Activated CD4-positive, alpha-beta T cell treated with anti-CD3 and anti-CD28 coated beads, Interleukin-2, amount 50 U/mL, for 24 hours (primary cell): ENCODE measurements around the gene SLAMF1.
"Not testable (repeated sequence)": the region's sequence is repeated elsewhere in the genome, so short reads cannot be mapped to it uniquely, and the experiment has no call there.

ENCODE experiments used
- DNase-seq, 2 donors: peaks; one replicate each; pipeline ENCODE4 v3.0.0-alpha.2; 2020; ENCODE audit warnings: low read depth in 1 of 2, low spot score in 1 of 2

The SLAMF1 gene

DNA sequence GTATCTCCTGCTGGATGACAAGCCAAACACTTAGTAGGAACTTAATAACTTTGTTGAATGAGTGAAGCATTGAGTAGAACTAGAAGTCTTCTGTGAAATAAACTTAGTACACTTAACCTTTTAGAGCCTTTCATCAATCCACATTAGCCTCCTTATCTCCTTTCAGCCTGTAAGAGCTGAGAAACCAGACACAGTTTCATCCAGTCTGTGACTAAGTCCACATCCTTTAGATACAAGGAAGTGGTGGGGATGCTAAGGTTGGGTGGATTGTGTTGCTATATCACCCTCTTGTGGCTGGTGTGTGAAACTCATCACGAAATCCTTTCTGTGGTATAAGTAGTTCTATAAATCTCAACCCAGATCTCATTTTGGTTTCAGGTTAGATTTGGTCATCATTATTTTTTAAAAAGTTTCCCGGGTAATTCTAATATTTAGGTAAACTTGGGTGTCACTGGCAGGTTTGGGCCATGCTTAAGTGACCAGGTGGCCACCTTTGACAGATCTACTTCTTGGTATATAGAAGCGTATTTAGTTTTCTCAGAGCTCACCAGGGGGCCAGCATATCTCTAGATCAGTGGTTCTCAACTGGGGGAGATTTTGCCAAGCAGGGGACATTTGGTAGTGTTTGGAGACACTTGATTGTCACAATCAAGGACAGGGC is 39.7 kb downstream of the SLAMF1 start:
- DNase-seq, result peak in 1 of 2 donors; percentile 68

DNA sequence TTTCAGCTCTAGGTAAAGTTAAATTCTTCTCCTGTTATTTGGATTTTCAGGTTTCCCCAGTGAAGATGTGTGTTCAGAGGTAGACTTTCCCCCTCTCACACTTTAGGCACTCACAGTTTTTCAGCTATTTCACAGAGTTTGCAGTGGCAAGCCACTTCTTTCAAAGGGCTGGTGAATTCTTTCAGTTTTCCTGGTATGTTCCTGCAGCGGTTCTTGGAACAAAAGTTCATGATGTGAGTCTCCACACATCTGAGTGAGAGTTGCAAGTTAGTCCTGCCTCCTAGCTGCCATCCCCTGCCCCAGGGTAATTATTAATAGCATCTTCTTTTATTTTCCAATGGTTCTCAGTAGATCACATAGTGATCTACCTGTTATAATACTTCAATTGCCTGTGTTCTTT is 40.2 kb downstream of the SLAMF1 start:
- DNase-seq, result no peak

DNA sequence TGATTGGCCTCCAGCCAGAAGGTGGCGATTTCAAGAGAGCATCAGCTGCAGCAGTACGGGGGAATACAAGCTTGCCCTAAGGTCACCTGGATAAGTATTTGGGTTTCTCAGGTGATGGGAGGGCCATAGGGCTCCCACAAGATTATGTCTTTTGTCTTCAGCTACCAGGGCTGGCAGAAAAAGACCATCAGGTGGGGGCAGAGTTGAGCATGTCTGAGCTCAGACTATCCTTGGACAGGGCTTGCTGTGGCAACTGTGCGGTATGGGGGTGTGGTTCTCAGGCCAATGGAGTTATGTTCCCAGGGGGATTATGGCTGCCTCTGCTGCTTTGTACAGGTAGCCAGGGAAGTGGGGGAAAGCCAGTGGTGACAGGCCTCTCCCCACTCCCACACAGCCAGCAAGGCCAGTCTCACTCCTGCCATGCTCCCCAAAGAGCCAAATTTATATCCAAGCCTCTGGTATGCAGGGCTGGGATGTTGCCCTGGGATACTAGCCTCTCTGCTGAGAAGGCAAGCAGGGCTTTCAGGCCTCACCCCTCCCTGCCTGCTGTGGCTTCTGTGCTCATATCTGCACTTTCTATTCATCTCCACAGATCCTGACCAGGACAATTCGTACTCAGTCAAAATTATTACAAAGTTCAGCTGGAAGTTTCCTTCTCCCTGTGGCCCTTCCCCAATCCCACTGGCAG is 40.9 kb downstream of the SLAMF1 start:
- DNase-seq, result no peak

DNA sequence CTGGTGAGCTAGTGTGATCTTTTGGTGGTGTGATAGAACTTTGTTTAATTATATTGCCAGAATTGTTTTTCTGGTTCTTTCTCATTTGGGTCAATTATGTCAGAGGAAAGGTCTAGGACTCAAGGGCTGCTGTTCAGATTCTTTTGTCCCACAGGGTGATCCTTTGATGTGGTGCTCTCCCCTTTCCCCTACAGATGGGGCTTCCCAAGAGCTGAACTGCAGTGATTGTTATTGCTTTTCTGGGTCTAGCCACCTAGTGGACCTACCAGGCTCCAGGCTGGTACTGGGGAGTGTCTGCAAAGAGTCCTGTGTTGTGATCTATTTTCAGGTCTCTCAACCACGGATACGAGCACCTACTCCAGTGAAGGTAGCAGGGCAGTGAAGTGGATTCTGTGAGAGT is 41.6 kb downstream of the SLAMF1 start:
- no peak for DNase-seq

DNA sequence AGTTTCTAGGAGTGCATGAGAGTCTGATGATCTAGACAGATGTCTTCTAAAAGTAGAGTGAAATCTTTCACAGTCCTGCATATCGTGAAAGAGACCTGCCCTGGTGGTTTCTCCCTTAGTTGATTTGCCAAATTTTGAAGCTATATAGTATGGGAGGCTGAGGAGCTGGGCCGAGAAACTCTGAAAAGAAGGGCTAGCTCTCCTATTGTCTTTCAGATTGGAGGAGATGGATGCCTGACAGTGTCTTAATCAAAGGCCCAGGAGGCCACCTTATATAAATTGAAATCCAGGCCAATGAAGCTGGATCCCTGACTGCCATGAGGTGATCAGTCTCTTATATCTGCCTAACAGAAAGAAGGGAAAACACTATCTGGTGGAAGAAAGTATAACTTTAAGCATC is 49.1 kb downstream of the SLAMF1 start:
- DNase-seq, result no peak

DNA sequence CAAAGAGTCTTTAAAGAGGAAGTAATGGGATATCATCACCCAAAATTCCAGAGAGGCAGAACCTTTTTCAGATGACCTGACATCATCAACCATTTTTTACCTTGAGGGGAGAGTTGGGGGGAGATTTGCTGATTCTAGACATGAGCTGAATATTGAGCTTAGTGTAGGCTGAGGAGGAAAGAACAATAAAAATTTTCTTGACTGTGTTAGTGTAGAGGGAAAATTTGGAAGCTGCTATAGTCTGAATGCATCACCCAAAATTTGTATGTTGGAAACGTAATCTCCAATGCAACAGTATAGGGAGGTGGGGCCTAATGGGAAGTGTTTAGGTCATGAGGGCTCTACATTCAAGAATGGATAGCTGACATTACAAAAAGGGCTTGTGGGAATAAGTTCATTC is 49.8 kb downstream of the SLAMF1 start:
- no peak for DNase-seq

DNA sequence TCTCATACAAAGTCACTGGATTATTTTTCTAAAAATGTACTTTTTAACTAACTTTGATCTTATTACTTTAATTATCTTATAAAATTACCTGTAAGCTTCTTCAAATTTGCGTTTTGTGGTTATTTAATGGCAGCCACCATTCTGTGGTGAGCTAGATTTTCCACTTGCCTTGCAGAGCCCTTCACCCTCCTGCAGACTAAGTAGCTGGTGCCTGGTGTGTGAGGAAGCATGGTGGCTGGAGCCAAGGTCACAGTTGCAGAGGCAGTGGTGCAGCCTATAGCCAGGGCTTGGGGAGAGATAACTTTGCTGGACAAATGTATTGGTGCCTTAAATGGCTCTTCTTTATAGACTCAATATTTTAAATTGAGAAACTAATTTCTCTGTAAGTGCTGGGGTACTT is 56.4 kb downstream of the SLAMF1 start:
- no peak for DNase-seq

DNA sequence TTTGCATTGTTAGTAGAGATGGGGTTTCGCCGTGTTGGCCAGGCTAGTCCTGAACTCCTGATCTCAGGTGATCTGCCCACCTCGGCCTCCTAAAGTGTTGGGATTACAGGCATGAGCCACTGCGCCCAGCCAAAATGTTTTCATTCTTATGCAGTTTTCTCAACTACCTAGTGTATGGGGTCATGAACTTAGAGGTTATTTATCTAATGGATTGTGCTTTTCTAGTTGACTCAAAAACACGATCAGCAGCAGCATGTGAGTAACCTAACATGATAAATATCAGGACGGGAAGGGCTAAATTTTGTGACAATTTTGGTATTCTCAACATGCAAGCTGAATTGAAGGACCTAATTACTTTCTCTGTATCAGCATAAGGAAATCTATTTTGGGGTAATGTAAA is 58.4 kb downstream of the SLAMF1 start:
- DNase-seq, result no peak

DNA sequence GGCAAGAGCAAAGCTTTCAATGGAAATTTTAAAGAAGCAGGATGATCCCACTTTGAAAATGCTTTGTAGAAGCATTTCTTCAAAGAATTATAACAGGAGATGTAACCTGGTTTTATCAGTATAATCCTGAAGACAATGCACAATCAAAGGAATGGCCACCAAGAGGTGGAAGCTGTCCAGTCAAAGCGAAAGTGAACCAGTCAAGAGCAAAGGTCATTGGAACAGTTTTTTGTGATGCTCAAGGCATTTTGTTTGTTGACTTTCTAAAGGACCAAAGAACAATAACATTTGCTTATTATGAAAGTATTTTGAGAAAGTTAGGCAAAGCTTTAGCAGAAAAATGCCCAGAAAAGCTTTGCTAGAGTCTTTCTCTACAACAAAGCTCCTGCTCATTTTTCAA is 62.1 kb downstream of the SLAMF1 start:
- DNase-seq, result no peak

DNA sequence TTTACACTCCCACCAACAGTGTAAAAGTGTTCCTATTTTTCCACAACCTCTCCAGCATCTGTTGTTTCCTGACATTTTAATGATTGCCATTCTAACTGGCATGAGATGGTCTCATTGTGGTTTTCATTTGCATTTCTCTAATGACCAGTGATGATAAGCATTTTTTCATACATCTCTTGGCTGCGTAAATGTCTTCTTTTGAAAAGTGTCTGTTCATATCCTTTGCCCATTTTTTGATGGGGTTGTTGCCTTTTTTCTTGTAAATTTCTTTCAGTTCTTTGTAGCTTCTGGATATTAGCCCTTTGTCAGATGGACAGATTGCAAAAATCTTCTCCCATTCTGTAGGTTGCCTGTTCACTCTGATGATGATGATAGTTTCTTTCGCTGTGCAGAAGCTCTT is 63.9 kb downstream of the SLAMF1 start:
- DNase-seq, result not testable (repeated sequence)

DNA sequence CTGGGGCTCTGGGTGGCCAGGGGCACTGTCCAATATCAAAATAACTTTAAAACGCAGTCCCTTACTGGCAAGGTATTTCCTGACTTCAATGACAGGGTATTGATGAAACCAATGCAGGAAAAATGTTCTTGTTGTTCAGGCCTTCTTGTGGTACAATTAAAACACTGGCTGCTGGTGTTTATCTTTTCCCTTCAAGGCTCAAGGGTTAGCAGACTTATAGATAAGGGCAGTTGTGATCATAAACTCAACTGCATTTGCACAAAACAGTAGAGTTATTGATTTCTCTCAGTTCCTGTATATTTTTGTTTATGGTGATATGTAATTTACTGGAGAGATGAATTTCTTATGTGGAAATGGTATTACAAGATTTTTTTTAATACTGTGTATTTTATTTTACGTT is 64.9 kb downstream of the SLAMF1 start:
- no peak for DNase-seq

DNA sequence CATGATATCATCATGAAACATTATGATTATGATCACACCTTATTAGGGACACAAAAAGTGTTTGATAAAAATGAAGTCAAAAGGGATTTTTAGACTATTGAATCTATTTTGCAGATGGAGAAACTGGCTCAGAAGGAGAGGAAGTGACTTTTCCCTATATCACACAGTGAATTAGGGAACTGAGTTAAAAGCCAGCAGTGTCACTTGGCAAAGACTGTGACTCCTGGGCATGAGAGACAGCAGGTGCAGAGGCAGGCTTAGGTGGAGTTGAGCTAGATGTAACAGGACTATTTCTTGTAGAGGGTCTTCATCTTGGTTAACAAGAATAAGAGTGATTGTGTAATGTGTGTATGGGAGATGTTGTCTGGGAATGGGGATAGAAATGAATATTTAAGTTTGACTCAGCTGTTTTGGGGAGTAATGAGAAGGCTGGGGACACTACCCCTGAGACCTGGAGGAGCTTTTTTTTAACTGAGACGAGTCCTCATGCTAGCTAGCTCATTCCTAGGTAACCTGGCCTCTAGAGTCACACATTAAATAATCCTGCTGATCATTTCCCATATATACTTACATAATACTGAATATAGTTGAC is 66.5 kb downstream of the SLAMF1 start:
- no peak for DNase-seq

DNA sequence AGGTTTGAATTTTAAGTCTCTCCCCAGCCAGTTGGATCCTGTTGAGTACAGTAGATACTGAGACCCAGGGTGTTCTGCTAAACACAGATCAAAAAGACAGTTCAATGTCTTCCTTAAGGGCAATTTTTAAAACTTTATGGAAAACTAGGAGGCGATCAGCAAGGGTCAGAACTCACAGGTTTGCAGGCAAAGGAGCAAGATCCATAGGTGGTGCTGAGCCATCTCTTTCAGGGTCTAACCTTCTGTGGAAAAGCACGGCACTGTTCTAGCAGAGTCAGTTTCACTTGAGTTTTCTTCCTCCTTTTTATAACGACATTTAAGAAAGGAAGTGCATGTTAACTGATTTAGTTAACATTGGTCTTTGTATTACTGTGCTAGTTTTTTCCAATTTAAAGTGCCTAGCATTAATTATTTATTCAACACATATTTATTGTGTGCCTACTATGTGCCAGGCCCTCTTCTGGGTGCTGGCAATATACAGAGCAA is 67.6 kb downstream of the SLAMF1 start, which contains the start of gene CD84:
TSS of gene CD84 (minus strand) at position 281 of the 486 bp plus-strand sequence. CDS start at position 222, 59 bp downstream.
- DNase-seq, result no peak

DNA sequence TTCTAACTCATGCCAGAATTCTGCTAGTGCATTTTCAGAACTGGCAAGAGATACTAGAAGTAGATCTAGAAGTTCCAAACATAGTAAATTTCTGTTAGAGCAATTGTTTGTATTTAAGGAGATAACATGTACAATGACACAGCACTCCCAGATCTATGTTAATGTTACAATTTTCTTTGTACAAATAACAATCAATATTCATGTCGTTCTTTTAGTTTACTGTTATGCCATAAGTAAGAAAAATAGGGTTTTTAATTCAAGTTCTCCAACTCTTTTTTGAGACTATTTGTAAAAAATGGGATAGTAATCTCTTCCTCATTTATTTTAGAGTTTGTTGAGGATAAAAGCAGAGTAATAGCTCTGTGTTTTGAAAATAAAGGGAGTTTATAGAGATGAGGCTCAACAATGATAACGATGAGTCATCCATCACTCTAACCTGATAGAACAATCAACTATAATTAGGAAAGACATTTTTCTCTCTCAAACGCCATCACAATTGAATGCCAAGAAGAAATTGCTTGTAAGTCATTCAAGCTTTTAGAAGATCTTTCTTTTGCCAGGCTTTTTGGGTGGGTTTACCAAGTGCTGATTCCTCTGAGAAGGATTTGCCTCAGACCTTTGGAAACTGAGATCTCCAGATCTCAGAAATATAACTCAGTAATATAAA is 68.2 kb downstream of the SLAMF1 start:
- DNase-seq, result no peak

DNA sequence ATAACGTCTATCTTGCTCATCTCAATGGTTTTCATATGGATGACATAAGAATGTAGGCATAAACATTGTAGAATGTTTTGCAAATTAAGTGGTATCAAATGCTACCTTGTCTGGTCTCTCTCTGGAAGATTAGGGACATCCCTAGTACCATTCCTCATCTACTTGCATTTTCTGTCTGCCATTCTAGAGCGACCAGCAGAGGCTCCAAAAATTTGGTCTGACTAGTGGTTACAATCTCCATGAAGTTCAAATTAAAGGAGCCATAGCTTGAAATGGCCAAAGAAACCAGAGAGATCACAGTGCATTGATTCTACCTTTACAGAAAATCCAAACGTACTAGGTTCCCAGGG is 68.7 kb downstream of the SLAMF1 start:
- DNase-seq, result no peak

DNA sequence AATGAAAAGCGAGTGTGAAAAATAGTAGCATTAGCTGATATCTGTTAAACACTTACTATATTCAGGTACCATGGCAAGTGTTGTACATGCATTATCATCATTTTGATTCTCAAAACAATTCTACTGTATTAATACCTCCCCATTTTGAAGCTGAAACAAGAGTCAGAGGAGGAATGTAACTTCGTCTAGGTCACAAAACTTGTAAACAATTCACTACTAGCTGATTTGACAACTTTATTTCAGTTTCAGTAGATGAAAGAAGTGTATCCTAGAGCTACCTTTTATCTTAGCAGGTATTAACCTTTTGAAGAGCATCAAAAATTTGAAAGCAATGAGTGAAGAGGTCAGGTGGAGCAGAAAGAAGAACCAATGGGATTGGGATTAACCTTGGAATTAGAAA is 69.2 kb downstream of the SLAMF1 start:
- no peak for DNase-seq

DNA sequence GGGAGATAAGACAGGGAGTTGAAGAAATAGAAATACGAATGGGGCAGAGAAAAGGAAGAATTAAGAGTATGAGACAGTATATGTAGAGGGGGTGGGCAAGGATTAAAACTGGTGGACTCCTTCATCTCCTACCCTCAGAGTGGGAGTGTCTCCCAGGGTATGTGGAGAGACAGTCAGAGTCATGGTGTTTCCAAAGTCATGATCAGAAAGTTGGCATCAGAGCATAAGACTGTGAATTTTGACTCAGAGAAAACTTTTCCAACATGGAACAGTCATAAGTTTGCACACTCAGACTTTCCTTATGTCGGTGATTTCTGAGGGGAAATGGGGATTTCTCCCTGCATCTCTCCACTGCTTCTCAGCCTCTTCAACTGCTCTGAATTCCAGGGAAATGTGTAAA is 70.0 kb downstream of the SLAMF1 start:
- no peak for DNase-seq

DNA sequence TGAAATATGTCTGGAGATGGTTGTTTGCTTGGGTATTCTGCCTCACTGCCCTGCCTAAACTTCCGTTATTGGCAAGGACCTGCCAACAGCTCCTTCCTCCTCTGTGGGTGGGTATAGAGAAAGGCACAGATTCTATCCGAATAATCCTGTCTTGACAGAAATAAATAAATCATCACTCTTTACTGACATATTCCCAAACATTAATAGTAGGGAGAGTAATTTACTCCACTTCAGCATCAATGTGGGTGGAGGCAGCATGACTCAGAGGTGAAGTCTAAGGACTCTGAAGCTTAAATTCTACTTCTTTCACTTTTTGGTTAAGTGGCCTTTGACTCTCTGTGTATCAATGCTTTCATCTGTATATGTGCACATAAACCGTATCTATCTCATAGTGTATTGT is 70.5 kb downstream of the SLAMF1 start:
- peak in 1 of 2 donors; percentile 33 for DNase-seq

DNA sequence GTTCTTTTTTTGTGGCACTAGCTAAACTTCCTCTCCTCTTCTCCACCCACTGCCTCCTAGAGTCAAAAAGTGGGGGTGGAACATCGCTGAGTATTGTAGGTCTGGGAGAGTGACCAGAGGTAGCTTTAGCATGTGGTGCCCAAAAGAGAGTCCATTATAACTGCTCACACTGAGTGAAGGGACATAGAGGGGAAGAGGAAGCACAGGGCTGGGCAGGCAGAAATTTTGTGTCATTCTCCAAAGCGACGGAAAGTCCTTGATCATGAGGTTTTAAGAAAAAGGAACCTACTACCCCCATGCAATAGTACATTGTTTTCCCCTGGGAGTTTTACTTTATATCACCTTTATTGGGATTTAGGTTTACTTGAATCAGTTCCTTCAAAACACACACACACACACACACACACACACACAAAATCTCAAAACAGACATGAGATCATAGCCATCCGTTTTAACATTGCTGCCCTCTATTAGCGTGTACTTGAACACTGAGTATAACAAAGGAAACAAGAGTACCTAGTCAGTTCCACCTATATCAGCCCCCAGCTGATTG is 71.7 kb downstream of the SLAMF1 start:
- DNase-seq, result no peak

DNA sequence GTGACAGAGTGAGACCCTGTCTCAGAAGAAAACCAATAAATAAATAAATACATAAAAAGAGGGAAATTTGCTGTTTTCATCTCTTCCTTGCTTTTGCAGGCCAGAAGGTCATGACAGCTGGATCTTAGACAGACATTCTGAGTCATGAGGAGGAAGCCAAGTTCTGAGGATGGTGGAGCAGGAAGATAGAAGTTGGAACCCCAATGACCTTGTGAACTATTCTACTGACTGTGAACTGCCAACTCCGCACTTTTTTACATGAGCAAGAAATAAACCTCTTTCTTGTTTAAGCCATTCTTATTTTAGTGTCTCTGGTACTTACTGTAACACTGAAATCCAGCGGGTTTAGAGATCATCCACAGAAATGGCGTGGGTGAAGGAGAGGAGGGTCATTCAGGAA is 76.0 kb downstream of the SLAMF1 start:
- no peak for DNase-seq

DNA sequence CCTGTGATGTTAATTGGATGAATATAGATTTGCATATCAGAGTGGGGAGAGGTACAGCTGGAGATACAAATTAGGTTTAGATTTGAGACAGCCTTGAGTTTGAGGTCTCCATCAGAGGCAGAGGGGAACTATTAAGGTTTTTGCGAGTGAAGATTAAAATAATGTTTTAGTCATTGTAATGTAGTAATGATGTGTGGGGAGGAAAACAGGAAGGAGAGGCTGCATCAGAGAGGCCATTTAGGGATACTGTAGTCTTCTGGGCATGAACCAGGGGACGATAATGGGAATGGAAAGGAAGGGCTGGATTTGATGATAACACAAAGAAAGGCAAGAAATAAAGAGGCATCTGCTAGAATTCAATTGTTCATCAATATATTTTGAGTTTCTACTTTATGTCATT is 77.0 kb downstream of the SLAMF1 start:
- DNase-seq, result no peak
